Measurements from ENCODE around the gene LOXHD1. TPM values are rescaled to one million over a fixed set of nuclear protein-coding genes. Genes with fewer than 3 reads are reported as not detected.

Gene LOXHD1
- total RNA-seq, 1 experiment from 2014 or later, result 0.35 TPM

DNA sequence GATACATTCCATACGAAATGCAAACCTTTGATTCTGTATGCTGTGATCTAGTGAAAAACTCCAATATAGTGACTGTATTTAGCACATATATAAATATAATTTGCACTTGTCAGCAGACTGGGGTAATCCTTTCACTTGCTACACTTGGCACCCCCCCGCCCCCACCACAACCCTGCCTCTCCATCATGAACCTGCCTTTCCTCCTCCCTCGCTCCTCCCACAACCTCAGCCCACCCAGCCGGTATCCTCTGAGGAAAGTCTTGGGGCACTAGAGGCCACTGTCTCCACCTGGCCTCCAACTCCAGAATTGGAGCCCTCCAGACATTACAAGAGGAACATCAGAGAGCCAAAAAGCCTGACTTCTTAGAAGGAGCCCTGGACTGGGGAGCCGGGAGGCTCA lies 196.3 kb downstream of the LOXHD1 start:
- CTCF ChIA-PET, result interaction anchor here (3.8 kb wide), 1 partner anchor 13 kb away, joined by 18 read pairs; no protein-coding TSS in a partner anchor
- POLR2A ChIA-PET, result no interaction called here

More for the DNA sequence above, 196.3 kb downstream of the LOXHD1 start:
- DNase-seq (ENCODE audit: low spot score) (no peak), ATAC-seq (no peak)
- Mint-ChIP-seq H3K9me3 (no peaks in the 10 kb centered on the region), H3K4me3 (no peak overlapping the region), H3K27ac (no peak overlapping the region), H3K36me3 (no peaks in the 10 kb centered on the region), H3K4me1 (peaks cover 51% of the 10 kb centered on the region), H3K27me3 (ENCODE audit: low read depth) (peaks cover 4% of the 10 kb centered on the region; the same call in 1 of the 2 replicates)
- no peak for TF ChIP-seq CREB1 (CRISPR knock-in tag; IDR thresholded peaks at IDR 0.05)
- no peak for TF ChIP-seq ZNF416 (CRISPR knock-in tag; IDR thresholded peaks at IDR 0.05)
- TF ChIP-seq, protein P1, sequence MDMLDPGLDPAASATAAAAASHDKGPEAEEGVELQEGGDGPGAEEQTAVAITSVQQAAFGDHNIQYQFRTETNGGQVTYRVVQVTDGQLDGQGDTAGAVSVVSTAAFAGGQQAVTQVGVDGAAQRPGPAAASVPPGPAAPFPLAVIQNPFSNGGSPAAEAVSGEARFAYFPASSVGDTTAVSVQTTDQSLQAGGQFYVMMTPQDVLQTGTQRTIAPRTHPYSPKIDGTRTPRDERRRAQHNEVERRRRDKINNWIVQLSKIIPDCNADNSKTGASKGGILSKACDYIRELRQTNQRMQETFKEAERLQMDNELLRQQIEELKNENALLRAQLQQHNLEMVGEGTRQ (CRISPR knock-in tag; IDR thresholded peaks at IDR 0.05), result no peak
- TF ChIP-seq RORB (CRISPR knock-in tag; IDR thresholded peaks at IDR 0.05), result no peak
- TF ChIP-seq NFATC4 (CRISPR knock-in tag; IDR thresholded peaks at IDR 0.05), result no peak
- TF ChIP-seq, protein P2, sequence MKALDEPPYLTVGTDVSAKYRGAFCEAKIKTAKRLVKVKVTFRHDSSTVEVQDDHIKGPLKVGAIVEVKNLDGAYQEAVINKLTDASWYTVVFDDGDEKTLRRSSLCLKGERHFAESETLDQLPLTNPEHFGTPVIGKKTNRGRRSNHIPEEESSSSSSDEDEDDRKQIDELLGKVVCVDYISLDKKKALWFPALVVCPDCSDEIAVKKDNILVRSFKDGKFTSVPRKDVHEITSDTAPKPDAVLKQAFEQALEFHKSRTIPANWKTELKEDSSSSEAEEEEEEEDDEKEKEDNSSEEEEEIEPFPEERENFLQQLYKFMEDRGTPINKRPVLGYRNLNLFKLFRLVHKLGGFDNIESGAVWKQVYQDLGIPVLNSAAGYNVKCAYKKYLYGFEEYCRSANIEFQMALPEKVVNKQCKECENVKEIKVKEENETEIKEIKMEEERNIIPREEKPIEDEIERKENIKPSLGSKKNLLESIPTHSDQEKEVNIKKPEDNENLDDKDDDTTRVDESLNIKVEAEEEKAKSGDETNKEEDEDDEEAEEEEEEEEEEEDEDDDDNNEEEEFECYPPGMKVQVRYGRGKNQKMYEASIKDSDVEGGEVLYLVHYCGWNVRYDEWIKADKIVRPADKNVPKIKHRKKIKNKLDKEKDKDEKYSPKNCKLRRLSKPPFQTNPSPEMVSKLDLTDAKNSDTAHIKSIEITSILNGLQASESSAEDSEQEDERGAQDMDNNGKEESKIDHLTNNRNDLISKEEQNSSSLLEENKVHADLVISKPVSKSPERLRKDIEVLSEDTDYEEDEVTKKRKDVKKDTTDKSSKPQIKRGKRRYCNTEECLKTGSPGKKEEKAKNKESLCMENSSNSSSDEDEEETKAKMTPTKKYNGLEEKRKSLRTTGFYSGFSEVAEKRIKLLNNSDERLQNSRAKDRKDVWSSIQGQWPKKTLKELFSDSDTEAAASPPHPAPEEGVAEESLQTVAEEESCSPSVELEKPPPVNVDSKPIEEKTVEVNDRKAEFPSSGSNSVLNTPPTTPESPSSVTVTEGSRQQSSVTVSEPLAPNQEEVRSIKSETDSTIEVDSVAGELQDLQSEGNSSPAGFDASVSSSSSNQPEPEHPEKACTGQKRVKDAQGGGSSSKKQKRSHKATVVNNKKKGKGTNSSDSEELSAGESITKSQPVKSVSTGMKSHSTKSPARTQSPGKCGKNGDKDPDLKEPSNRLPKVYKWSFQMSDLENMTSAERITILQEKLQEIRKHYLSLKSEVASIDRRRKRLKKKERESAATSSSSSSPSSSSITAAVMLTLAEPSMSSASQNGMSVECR (CRISPR knock-in tag; IDR thresholded peaks at IDR 0.05; ENCODE audit: borderline replicate concordance), result no peak
- TF ChIP-seq CBFB (CRISPR knock-in tag; IDR thresholded peaks at IDR 0.05; ENCODE audit: low read depth), result no peak
- TF ChIP-seq SMAD3 (CRISPR knock-in tag; IDR thresholded peaks at IDR 0.05; ENCODE audit: borderline replicate concordance), result no peak
- TF ChIP-seq, protein P3, sequence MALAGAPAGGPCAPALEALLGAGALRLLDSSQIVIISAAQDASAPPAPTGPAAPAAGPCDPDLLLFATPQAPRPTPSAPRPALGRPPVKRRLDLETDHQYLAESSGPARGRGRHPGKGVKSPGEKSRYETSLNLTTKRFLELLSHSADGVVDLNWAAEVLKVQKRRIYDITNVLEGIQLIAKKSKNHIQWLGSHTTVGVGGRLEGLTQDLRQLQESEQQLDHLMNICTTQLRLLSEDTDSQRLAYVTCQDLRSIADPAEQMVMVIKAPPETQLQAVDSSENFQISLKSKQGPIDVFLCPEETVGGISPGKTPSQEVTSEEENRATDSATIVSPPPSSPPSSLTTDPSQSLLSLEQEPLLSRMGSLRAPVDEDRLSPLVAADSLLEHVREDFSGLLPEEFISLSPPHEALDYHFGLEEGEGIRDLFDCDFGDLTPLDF (CRISPR knock-in tag; IDR thresholded peaks at IDR 0.05), result no peak
- no peak for TF ChIP-seq ZNF232 (CRISPR knock-in tag; IDR thresholded peaks at IDR 0.05)
- TF ChIP-seq, protein P4, sequence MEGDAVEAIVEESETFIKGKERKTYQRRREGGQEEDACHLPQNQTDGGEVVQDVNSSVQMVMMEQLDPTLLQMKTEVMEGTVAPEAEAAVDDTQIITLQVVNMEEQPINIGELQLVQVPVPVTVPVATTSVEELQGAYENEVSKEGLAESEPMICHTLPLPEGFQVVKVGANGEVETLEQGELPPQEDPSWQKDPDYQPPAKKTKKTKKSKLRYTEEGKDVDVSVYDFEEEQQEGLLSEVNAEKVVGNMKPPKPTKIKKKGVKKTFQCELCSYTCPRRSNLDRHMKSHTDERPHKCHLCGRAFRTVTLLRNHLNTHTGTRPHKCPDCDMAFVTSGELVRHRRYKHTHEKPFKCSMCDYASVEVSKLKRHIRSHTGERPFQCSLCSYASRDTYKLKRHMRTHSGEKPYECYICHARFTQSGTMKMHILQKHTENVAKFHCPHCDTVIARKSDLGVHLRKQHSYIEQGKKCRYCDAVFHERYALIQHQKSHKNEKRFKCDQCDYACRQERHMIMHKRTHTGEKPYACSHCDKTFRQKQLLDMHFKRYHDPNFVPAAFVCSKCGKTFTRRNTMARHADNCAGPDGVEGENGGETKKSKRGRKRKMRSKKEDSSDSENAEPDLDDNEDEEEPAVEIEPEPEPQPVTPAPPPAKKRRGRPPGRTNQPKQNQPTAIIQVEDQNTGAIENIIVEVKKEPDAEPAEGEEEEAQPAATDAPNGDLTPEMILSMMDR (IDR thresholded peaks at IDR 0.05), result no peak
- TF ChIP-seq JUN (CRISPR knock-in tag; IDR thresholded peaks at IDR 0.05), result no peak
- no peak for TF ChIP-seq NR1H2 (CRISPR knock-in tag; IDR thresholded peaks at IDR 0.05)
- TF ChIP-seq, protein P5, sequence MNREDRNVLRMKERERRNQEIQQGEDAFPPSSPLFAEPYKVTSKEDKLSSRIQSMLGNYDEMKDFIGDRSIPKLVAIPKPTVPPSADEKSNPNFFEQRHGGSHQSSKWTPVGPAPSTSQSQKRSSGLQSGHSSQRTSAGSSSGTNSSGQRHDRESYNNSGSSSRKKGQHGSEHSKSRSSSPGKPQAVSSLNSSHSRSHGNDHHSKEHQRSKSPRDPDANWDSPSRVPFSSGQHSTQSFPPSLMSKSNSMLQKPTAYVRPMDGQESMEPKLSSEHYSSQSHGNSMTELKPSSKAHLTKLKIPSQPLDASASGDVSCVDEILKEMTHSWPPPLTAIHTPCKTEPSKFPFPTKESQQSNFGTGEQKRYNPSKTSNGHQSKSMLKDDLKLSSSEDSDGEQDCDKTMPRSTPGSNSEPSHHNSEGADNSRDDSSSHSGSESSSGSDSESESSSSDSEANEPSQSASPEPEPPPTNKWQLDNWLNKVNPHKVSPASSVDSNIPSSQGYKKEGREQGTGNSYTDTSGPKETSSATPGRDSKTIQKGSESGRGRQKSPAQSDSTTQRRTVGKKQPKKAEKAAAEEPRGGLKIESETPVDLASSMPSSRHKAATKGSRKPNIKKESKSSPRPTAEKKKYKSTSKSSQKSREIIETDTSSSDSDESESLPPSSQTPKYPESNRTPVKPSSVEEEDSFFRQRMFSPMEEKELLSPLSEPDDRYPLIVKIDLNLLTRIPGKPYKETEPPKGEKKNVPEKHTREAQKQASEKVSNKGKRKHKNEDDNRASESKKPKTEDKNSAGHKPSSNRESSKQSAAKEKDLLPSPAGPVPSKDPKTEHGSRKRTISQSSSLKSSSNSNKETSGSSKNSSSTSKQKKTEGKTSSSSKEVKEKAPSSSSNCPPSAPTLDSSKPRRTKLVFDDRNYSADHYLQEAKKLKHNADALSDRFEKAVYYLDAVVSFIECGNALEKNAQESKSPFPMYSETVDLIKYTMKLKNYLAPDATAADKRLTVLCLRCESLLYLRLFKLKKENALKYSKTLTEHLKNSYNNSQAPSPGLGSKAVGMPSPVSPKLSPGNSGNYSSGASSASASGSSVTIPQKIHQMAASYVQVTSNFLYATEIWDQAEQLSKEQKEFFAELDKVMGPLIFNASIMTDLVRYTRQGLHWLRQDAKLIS (CRISPR knock-in tag; IDR thresholded peaks at IDR 0.05; ENCODE audit: borderline replicate concordance), result no peak
- no peak for TF ChIP-seq TCF7 (CRISPR knock-in tag; IDR thresholded peaks at IDR 0.05; ENCODE audit: low read depth)
- TF ChIP-seq, protein P6, sequence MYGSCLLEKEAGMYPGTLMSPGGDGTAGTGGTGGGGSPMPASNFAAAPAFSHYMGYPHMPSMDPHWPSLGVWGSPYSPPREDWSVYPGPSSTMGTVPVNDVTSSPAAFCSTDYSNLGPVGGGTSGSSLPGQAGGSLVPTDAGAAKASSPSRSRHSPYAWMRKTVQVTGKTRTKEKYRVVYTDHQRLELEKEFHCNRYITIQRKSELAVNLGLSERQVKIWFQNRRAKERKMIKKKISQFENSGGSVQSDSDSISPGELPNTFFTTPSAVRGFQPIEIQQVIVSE (CRISPR knock-in tag; IDR thresholded peaks at IDR 0.05; ENCODE audit: borderline replicate concordance), result no peak
- TF ChIP-seq, protein P7, sequence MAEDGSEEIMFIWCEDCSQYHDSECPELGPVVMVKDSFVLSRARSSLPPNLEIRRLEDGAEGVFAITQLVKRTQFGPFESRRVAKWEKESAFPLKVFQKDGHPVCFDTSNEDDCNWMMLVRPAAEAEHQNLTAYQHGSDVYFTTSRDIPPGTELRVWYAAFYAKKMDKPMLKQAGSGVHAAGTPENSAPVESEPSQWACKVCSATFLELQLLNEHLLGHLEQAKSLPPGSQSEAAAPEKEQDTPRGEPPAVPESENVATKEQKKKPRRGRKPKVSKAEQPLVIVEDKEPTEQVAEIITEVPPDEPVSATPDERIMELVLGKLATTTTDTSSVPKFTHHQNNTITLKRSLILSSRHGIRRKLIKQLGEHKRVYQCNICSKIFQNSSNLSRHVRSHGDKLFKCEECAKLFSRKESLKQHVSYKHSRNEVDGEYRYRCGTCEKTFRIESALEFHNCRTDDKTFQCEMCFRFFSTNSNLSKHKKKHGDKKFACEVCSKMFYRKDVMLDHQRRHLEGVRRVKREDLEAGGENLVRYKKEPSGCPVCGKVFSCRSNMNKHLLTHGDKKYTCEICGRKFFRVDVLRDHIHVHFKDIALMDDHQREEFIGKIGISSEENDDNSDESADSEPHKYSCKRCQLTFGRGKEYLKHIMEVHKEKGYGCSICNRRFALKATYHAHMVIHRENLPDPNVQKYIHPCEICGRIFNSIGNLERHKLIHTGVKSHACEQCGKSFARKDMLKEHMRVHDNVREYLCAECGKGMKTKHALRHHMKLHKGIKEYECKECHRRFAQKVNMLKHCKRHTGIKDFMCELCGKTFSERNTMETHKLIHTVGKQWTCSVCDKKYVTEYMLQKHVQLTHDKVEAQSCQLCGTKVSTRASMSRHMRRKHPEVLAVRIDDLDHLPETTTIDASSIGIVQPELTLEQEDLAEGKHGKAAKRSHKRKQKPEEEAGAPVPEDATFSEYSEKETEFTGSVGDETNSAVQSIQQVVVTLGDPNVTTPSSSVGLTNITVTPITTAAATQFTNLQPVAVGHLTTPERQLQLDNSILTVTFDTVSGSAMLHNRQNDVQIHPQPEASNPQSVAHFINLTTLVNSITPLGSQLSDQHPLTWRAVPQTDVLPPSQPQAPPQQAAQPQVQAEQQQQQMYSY (CRISPR knock-in tag; IDR thresholded peaks at IDR 0.05), result no peak
- TF ChIP-seq CREM (CRISPR knock-in tag; IDR thresholded peaks at IDR 0.05), result no peak
